H9 (cell line): ENCODE results near the gene MEF2C. TPM values are rescaled to one million over a fixed set of nuclear protein-coding genes. Genes with fewer than 3 reads are reported as not detected.

Source experiments
- DNase-seq: peaks from one replicate; pipeline ENCODE4 v3.0.0-alpha.2; 2017
- H2AFZ ChIP-seq: one replicate; pipeline ENCODE4 v1.6.1; 2013; ENCODE audit warnings: mild to moderate bottlenecking, low read length, control low read depth, moderate library complexity
- H2AK5ac ChIP-seq: 2 replicates; pipeline ENCODE4 v1.6.1; 2013; ENCODE audit warnings: low read length, control low read depth, mixed read lengths; ENCODE audit not compliant: insufficient read length
- H2BK120ac ChIP-seq: one replicate; pipeline ENCODE4 v1.6.1; 2013; ENCODE audit warnings: low read depth, mild to moderate bottlenecking, low read length, control low read depth, inconsistent platforms; ENCODE audit not compliant: poor library complexity, severe bottlenecking
- H2BK12ac ChIP-seq: 2 replicates; pipeline ENCODE4 v1.6.1; 2013; ENCODE audit warnings: low read length, control low read depth, mixed read lengths, low read depth; ENCODE audit not compliant: insufficient read length
- H2BK15ac ChIP-seq: 2 replicates; pipeline ENCODE4 v1.6.1; 2013; ENCODE audit warnings: low read depth, low read length, control low read depth
- H2BK20ac ChIP-seq: one replicate; pipeline ENCODE4 v1.6.1; 2013; ENCODE audit warnings: low read depth, mild to moderate bottlenecking, low read length, control low read depth, inconsistent platforms; ENCODE audit not compliant: poor library complexity, severe bottlenecking
- H2BK5ac ChIP-seq: 2 replicates; pipeline ENCODE4 v1.6.1; 2013; ENCODE audit warnings: low read length, control low read depth, mixed read lengths; ENCODE audit not compliant: insufficient read length
- H3K14ac ChIP-seq: 2 replicates; pipeline ENCODE4 v1.6.1; 2013; ENCODE audit warnings: low read length, control low read depth; ENCODE audit not compliant: insufficient read depth
- H3K18ac ChIP-seq: 2 replicates; pipeline ENCODE4 v1.6.1; 2013; ENCODE audit warnings: low read depth, mild to moderate bottlenecking, mixed read lengths, low read length, control low read depth; ENCODE audit not compliant: insufficient read length
- H3K23ac ChIP-seq: 2 replicates; pipeline ENCODE4 v1.6.1; 2013; ENCODE audit warnings: low read length, control low read depth, mixed read lengths, low read depth; ENCODE audit not compliant: insufficient read length
- H3K23me2 ChIP-seq: 2 replicates; pipeline ENCODE4 v1.6.1; 2013; ENCODE audit warnings: low read depth, mild to moderate bottlenecking, mixed read lengths, low read length, control low read depth; ENCODE audit not compliant: insufficient read length, poor library complexity, severe bottlenecking
- H3K27ac ChIP-seq: 2 replicates; pipeline ENCODE4 v1.5.1; 2013; ENCODE audit warnings: low read length, control low read depth, mixed read lengths, low read depth; ENCODE audit not compliant: insufficient read length
- H3K27me3 ChIP-seq: 2 replicates; pipeline ENCODE4 v1.6.1; 2013; ENCODE audit warnings: low read length, control low read depth, inconsistent platforms; ENCODE audit not compliant: insufficient read depth
- H3K4ac ChIP-seq: 2 replicates; pipeline ENCODE4 v1.6.1; 2013; ENCODE audit warnings: low read depth, mild to moderate bottlenecking, control low read depth, inconsistent platforms, low read length, moderate library complexity
- H3K4me1 ChIP-seq: 2 replicates; pipeline ENCODE4 v1.6.1; 2013; ENCODE audit warnings: low read length, control low read depth, inconsistent platforms; ENCODE audit not compliant: insufficient read depth
- H3K4me2 ChIP-seq: 2 replicates; pipeline ENCODE4 v1.6.1; 2013; ENCODE audit warnings: low read length, control low read depth, mixed read lengths; ENCODE audit not compliant: insufficient read length, insufficient read depth
- H3K56ac ChIP-seq: 2 replicates; pipeline ENCODE4 v1.6.1; 2013; ENCODE audit warnings: low read depth, mild to moderate bottlenecking, mixed read lengths, low read length, control low read depth; ENCODE audit not compliant: insufficient read length
- H3K79me1 ChIP-seq: 2 replicates; pipeline ENCODE4 v1.6.1; 2013; ENCODE audit warnings: low read depth, mild to moderate bottlenecking, moderate library complexity, low read length, control low read depth, inconsistent platforms; ENCODE audit not compliant: insufficient read depth, poor library complexity, severe bottlenecking
- H3K79me2 ChIP-seq: 2 replicates; pipeline ENCODE4 v1.6.1; 2013; ENCODE audit warnings: low read length, control low read depth, inconsistent platforms; ENCODE audit not compliant: insufficient read depth
- H3K9ac ChIP-seq: 2 replicates; pipeline ENCODE4 v1.6.1; 2013; ENCODE audit warnings: low read length, control low read depth, mixed read lengths; ENCODE audit not compliant: insufficient read length; ENCODE audit errors: extremely low read depth
- H3K9me3 ChIP-seq: one replicate; pipeline ENCODE4 v1.6.1; 2013; ENCODE audit warnings: low read depth, low read length, inconsistent platforms; ENCODE audit not compliant: control insufficient read depth
- H3T11ph ChIP-seq: one replicate; pipeline ENCODE4 v1.6.1; 2013; ENCODE audit warnings: mild to moderate bottlenecking, low read length, control low read depth, inconsistent platforms
- H4K20me1 ChIP-seq: one replicate; pipeline ENCODE4 v1.6.1; 2013; ENCODE audit not compliant: control insufficient read depth, insufficient read length, insufficient read depth
- H4K5ac ChIP-seq: 2 replicates; pipeline ENCODE4 v1.6.1; 2013; ENCODE audit warnings: low read depth, mild to moderate bottlenecking, mixed read lengths, low read length, control low read depth; ENCODE audit not compliant: insufficient read length
- H4K8ac ChIP-seq: replicated peaks from 2 replicates; pipeline ENCODE4 v1.6.1; 2013; ENCODE audit warnings: low read length, control low read depth, mixed read lengths, low read depth; ENCODE audit not compliant: insufficient read length
- H4K91ac ChIP-seq: 2 replicates; pipeline ENCODE4 v1.6.1; 2013; ENCODE audit warnings: low read depth, mild to moderate bottlenecking, moderate library complexity, mixed read lengths, low read length, control low read depth; ENCODE audit not compliant: insufficient read length
- H3K27ac Mint-ChIP-seq, 3 experiments: 2 replicates in 2 of 3; 3 replicates in 1 of 3; pipeline ENCODE4 v1.8.0; 2020 to 2021; ENCODE audit warnings: mixed read lengths in 3 of 3, mild to moderate bottlenecking in 1 of 3, moderate library complexity in 1 of 3
- H3K27me3 Mint-ChIP-seq: 2 replicates; pipeline ENCODE4 v1.8.0; 2021; ENCODE audit warnings: low read depth, mild to moderate bottlenecking, moderate library complexity, mixed read lengths
- H3K36me3 Mint-ChIP-seq, 3 experiments: 2 replicates in 2 of 3; 3 replicates in 1 of 3; pipeline ENCODE4 v1.8.0; 2020 to 2021; ENCODE audit warnings: low read depth in 3 of 3, mixed read lengths in 3 of 3; ENCODE audit not compliant: insufficient read depth in 1 of 3
- H3K4me1 Mint-ChIP-seq, 2 experiments: 2 replicates each; pipeline ENCODE4 v1.8.0; 2020; ENCODE audit warnings: mixed read lengths in 2 of 2
- H3K4me3 Mint-ChIP-seq, 2 experiments: 2 replicates in 1 of 2; 3 replicates in 1 of 2; pipeline ENCODE4 v1.8.0; 2020 to 2021; ENCODE audit warnings: mild to moderate bottlenecking in 2 of 2, mixed read lengths in 2 of 2, moderate library complexity in 1 of 2
- H3K9me3 Mint-ChIP-seq, 2 experiments: 2 replicates in 1 of 2; 3 replicates in 1 of 2; pipeline ENCODE4 v1.8.0; 2020; ENCODE audit warnings: mild to moderate bottlenecking in 2 of 2, mixed read lengths in 2 of 2, moderate library complexity in 1 of 2
- CTCF ChIP-seq: fragments of 200-600 bp; sonication (generic); conservative IDR thresholded peaks from 3 replicates; pipeline ENCODE4 v1.8.0; 2021; ENCODE audit warnings: antibody characterized with exemption, mild to moderate bottlenecking
- WGBS: extraction: QIAGEN DNeasy Blood & Tissue Kit; methylation state at CpG from one replicate; pipeline ENCODE4 v1.1.7; 2013; ENCODE audit warnings: missing lambda C conversion rate, low lambda C conversion rate, mixed read lengths; ENCODE audit not compliant: insufficient read length; ENCODE audit errors: extremely low coverage; 5-methylcytosine and 5-hydroxymethylcytosine counted together
- total RNA-seq: library from RNA; stranded (reverse); gene quantifications from 2 replicates; pipeline ENCODE4 v1.2.1, GENCODE V29; 2021

The MEF2C gene
- total RNA-seq, 1 experiment from 2014 or later, result 0.11 TPM

- no CpG with 5 or more reads among the region's 1 CpG for WGBS
- no peaks in the 10 kb centered on the region for H3K79me2 ChIP-seq
- H4K5ac ChIP-seq, result no peak overlapping the region
- no peak overlapping the region for H3K18ac ChIP-seq
- H3K27me3 Mint-ChIP-seq, result peaks cover 99% of the 10 kb centered on the region
- no peak overlapping the region for H3K56ac ChIP-seq
- TF ChIP-seq CTCF, result no peak
- no peak overlapping the region for H2BK20ac ChIP-seq
- no peak overlapping the region for H3K27ac Mint-ChIP-seq
- H3K4me2 ChIP-seq, result no peak overlapping the region
- H3K4me1 Mint-ChIP-seq, result peaks cover 29 to 60% of the 10 kb centered on the region in 2 experiments
- no peak overlapping the region for H2BK5ac ChIP-seq
- H3K9me3 Mint-ChIP-seq, result peaks cover 6 to 7% of the 10 kb centered on the region in 2 experiments; a peak in 3 of 5 replicates
- H3K14ac ChIP-seq, result no peak overlapping the region
- no peak overlapping the region for H2BK15ac ChIP-seq
- H4K91ac ChIP-seq, result no peak overlapping the region
- no peak overlapping the region for H3K27ac ChIP-seq
- H3K36me3 Mint-ChIP-seq, result no peaks in the 10 kb centered on the region
- H3K4ac ChIP-seq, result no peak overlapping the region
- no peak overlapping the region for H3K4me3 Mint-ChIP-seq
- H2AK5ac ChIP-seq, result no peak overlapping the region
- H2BK120ac ChIP-seq, result no peak overlapping the region
- H3K9me3 ChIP-seq, result no peaks in the 10 kb centered on the region
- H2AFZ ChIP-seq, result no peak overlapping the region
- no peaks in the 10 kb centered on the region for H4K20me1 ChIP-seq
- no peak overlapping the region for H3T11ph ChIP-seq
- no peak for DNase-seq
- H3K4me1 ChIP-seq, result no peaks in the 10 kb centered on the region
- H2BK12ac ChIP-seq, result no peak overlapping the region
- H3K79me1 ChIP-seq, result no peaks in the 10 kb centered on the region
- H3K9ac ChIP-seq, result no peak overlapping the region
- peaks cover 22% of the 10 kb centered on the region for H3K23me2 ChIP-seq
- no peak overlapping the region for H4K8ac ChIP-seq
- H3K23ac ChIP-seq, result no peak overlapping the region
- H3K27me3 ChIP-seq, result peaks cover 86% of the 10 kb centered on the region
Measured at GRCh38 chr5:88682131-88682530, 200.9 kb downstream of the MEF2C start.
